Activated CD4-positive, alpha-beta T cell treated with anti-CD3 and anti-CD28 coated beads, Interleukin-2, amount 50 U/mL, for 48 hours (primary cell): ENCODE results near the gene YJEFN3.
A peak's percentile ranks its signal among the peaks of the same experiment; 100 is the strongest.

ENCODE experiments used
- DNase-seq, 2 experiments: peaks; one replicate each; pipeline ENCODE4 v3.0.0-alpha.2; 2020

Gene YJEFN3

DNA sequence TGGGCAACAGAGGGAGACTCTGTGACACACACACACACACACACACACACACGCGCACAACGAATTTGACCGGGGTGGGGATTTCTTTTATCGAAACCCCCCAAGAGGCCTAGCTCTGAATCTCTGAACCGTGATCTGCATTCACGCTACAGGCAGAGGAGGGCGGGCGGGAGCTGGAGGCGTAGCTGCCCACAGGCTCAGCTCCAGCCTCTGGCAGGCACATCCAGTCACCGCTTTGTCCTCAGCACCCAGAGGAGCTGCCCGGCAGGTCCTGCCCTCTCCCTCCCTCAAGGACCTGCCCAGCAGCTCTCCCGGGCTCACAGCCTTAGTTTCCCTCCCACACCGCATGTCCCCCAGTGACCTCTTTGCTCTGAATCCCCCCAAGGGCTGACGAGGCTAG is 29.3 kb downstream of the YJEFN3 start:
- DNase-seq = no peak

DNA sequence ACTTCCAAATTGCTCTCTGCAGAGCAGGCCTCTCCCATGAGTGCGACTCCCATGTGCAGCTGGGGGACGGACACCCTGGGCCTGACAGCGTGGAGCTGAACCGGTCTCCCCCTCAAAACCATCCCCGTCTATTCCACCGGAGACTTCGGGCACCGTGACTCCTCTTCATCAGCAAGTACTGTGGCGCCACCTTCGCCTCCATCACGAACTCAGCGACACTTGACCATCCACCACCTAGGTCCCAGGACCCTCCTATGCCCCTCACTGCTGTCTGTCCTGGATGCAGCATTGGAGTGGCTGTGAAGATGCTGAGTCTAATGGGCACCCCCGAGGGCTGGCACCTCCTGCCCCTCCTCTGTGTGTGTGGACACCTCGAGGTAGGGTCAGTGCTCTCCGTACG is 29.9 kb downstream of the YJEFN3 start:
- DNase-seq = no peak

DNA sequence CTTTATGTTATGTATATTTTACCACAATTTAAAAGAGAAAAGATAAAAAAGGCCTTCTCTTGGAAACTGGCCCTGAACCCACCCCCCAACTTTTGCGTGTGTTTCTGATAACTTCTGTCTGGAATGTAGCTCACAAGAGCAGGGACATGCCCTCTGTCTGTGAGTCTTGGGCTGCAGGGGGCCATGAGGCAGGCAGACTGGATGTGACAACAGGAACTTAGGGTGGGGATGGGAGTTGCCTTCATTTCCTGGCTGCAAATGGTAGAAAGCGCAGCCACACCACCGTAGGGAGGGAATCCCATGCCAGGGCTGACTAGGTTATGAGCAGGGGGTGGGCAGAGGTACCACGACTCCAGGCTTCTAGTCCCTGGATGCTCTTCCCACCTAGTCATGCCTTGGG is 31.2 kb downstream of the YJEFN3 start:
- DNase-seq = no peak

- no peak for DNase-seq
Measured at GRCh38 chr19:19561946-19562664, 33.4 kb downstream of the YJEFN3 start.

DNA sequence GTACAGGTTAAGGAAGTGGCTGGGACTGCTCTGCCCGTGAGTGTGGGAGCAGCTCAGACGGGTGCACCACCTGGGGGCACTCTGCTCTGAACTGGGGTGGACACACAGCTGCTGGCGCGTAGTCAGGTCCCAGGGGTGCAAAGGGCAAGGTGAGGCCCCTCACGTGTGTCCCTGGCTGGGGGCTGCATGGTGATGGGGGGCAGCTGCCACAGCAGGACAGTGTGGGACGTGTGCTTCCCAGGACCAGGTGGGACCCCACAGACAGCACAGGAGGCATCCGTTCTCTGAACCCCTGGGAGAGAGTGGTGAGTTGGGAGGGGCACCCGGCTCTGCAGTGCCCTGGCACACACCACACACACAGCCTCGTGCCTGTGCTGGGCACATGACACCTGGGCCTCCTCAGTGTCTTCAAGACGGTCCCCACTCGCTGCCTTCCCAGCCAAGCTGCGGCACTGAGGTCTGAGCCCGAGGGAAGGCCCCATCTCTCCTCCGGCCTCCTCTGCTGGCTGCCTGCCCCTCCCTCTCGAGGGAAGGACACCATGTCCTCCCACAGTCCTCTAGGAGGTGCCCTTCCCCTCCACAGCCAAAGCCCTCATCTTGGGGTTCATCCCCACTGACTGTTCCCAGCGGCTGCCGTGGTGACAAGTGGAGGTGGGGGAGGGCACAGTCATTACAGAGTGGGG is 34.1 kb downstream of the YJEFN3 start:
- DNase-seq = peak in 1 of 2 experiments; percentile 30

DNA sequence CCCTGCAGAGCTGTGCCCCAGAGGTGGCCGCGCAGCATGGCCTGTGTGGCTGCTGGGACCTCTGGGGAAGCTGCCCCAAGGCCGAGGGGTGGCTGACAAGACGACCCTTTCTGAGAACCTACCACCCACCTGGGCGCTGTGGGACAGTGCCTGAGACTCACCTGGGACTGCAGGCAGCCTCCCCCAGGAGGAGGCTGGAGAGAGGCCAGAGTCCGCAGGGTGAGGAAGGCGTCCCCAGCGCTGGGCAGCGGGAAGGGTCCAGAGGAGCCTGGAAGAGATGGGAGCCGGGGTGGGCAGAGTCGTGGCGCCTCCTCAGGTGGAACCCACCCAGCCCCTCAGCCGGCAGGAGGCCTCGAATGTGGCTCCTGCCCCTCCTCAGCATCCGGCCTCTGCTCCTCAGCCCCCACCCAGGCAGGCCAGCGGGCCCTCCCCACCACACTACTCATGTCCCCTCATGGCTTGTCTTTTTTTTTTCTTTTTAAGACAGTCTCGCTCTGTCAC is 34.7 kb downstream of the YJEFN3 start:
- no peak for DNase-seq

DNA sequence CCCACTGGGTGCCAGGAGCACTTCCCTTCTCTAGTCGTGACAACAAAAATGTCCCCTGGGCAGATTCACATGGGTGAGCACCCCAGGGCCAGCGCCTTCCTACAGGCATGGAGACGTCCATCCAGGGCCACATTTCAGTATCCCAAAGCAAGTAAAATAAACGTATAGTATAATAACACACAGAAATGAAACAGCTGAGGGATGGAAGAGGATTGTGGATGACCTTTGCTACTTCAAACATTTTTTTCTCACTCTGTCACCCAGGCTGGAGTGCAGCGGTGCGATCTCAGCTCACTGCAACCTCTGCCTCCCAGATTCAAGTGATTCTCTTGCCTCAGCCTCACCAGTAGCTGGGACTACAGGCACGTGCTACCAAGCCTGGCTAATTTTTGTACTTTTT is 37.6 kb downstream of the YJEFN3 start:
- DNase-seq = no peak

DNA sequence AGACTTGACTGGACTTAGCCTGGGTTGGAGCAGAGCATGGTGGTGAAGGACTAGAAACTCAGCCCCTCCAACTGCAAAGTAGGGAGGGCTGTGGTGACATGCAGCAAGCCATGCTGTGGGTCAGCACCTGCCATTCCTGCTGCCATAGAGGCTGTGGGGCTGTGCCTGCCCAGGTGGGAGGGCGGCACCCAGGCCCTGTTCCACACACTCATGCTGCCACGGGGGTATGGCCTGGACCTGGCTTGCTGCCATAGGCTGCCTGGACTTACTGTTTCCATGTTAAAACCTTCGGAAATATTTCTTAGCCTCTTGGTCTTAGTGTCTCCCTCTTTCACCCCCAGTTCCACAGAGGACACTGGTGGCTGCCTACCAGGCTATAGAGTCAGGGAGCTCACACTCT is 38.7 kb downstream of the YJEFN3 start:
- DNase-seq = no peak

- peak; percentile 26 to 47 for DNase-seq
Measured at GRCh38 chr19:19568802-19569756, 40.4 kb downstream of the YJEFN3 start.

GRCh38 chr19:19570571-19570970 is 41.9 kb downstream of the YJEFN3 start:
- DNase-seq = no peak

GRCh38 chr19:19571071-19571786 is 42.5 kb downstream of the YJEFN3 start:
- no peak for DNase-seq

- DNase-seq = no peak
Measured at GRCh38 chr19:19575411-19575810, 46.7 kb downstream of the YJEFN3 start.

DNA sequence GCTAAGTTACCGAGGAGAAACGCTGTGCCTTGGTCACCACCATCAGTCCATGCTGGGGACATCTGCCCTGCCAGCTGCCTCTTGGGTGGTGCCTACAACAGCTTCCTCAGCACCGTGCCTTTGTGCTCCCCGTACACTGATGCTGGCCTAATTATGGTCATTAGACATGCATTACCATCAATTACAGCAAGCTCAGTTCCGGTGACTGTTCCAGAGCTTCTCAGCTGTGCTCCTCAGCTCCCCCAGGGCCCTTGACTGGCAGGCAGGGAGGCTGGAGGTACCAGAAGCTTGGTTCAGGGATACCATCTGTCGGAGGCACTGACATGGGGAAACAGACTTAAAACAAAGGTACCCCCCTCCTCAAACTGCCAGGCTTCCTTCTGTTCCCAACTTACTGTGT is 49.5 kb downstream of the YJEFN3 start:
- DNase-seq = no peak

GRCh38 chr19:19579533-19580361 is 51.0 kb downstream of the YJEFN3 start:
- DNase-seq = no peak

GRCh38 chr19:19580418-19580817 is 51.7 kb downstream of the YJEFN3 start:
- DNase-seq = no peak

DNA sequence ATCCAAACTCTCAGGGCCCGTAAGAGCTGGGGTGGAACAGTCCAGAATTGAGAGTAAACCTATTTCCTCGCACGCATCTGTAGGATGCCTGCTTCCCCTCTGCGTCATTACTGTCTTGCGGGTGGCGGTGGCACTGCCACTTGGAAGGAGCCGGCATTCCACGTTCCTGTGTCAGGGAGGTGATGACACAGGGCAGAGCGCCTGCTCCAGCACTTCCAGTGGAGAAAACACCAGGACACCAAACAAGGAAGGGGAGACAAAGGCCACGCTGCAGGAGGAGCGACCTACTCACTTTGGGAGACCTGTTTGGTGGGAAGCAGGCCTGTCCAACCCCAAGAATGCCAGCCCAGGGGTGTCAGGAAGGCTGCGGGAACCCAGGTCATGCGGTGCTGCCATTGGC is 52.7 kb downstream of the YJEFN3 start:
- no peak for DNase-seq

- no peak for DNase-seq
Measured at GRCh38 chr19:19582471-19582870, 53.8 kb downstream of the YJEFN3 start.

- DNase-seq = no peak
Measured at GRCh38 chr19:19584356-19584755, 55.6 kb downstream of the YJEFN3 start.
